ENCODE measurements around the gene SRXN1.

DNA sequence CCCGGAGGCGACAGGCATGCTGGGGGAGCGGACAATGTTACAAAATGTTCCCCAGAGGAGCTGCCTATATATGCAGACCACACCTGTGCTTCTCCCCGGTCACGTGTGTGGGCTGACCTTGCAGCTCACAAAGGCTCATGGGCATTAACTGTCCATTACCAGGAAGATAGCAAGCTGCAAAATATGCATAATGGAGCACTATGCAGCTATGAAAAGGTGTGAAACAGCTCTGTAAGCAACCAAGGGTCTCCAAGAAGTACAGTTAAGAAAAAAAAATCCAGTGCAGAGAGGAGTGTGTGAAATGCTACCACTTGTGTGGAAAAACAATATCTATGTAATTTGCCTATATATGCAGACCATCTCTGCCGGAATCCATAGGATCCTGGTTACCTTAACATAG lies 52.3 kb downstream of the SRXN1 start:
- no peak for TF ChIP-seq POLR2AphosphoS5 (IDR thresholded peaks at IDR 0.05)
- TF ChIP-seq, protein P1, sequence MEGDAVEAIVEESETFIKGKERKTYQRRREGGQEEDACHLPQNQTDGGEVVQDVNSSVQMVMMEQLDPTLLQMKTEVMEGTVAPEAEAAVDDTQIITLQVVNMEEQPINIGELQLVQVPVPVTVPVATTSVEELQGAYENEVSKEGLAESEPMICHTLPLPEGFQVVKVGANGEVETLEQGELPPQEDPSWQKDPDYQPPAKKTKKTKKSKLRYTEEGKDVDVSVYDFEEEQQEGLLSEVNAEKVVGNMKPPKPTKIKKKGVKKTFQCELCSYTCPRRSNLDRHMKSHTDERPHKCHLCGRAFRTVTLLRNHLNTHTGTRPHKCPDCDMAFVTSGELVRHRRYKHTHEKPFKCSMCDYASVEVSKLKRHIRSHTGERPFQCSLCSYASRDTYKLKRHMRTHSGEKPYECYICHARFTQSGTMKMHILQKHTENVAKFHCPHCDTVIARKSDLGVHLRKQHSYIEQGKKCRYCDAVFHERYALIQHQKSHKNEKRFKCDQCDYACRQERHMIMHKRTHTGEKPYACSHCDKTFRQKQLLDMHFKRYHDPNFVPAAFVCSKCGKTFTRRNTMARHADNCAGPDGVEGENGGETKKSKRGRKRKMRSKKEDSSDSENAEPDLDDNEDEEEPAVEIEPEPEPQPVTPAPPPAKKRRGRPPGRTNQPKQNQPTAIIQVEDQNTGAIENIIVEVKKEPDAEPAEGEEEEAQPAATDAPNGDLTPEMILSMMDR (IDR thresholded peaks at IDR 0.05) = no peak
- no peak for TF ChIP-seq EP300 (IDR thresholded peaks at IDR 0.05)
